CD4-positive, alpha-beta memory T cell (primary cell): ENCODE measurements around the gene CPXM2. TPM values are rescaled to one million over a fixed set of nuclear protein-coding genes. Genes with fewer than 3 reads are reported as not detected.

Experiments
- CTCF ChIA-PET: fragments of 350-600 bp; sonication (Branson Sonifier 250); formaldehyde crosslinking; loops from one replicate; lab custom pipeline; 2021; ENCODE audit warnings: inconsistent platforms; ENCODE audit not compliant: partially characterized antibody; lab: Charles Lee
- POLR2A ChIA-PET: fragments of 350-600 bp; sonication (Branson Sonifier 250); formaldehyde crosslinking; loops from one replicate; lab custom pipeline; 2021; ENCODE audit not compliant: partially characterized antibody; lab: Charles Lee
- DNase-seq, 5 donors: peaks; one replicate each; pipeline versions ENCODE4 v3.0.0 to v3.0.0-alpha.2; 2020 to 2022; ENCODE audit warnings: mixed read lengths in 1 of 5
- H3K27ac ChIP-seq: one replicate; pipeline ENCODE4 v1.7.0; 2013; ENCODE audit warnings: low read depth, low read length
- H3K27me3 ChIP-seq: 2 replicates; pipeline ENCODE4 v1.7.0; 2013; ENCODE audit warnings: mild to moderate bottlenecking, low read length, moderate library complexity; ENCODE audit not compliant: insufficient read depth
- H3K36me3 ChIP-seq: 2 replicates; pipeline ENCODE4 v1.7.0; 2013; ENCODE audit warnings: mild to moderate bottlenecking, low read length, moderate library complexity; ENCODE audit not compliant: insufficient read depth
- H3K4me1 ChIP-seq: 2 replicates; pipeline ENCODE4 v1.7.0; 2013; ENCODE audit warnings: mild to moderate bottlenecking, low read length, moderate library complexity; ENCODE audit not compliant: insufficient read depth
- H3K4me3 ChIP-seq, 2 donors: one replicate each; pipeline ENCODE4 v1.7.0; 2013; ENCODE audit warnings: low read length in 2 of 2, mild to moderate bottlenecking in 1 of 2
- H3K9me3 ChIP-seq, 2 donors: one replicate each; pipeline ENCODE4 v1.7.0; 2013; ENCODE audit warnings: low read length in 2 of 2, control low read depth in 1 of 2; ENCODE audit not compliant: control insufficient read depth in 1 of 2
- H3K27ac Mint-ChIP-seq, 7 donors: one replicate each; pipeline ENCODE4 v1.8.0; 2020 to 2021; ENCODE audit warnings: mixed read lengths in 7 of 7, mild to moderate bottlenecking in 6 of 7, inconsistent platforms in 3 of 7, moderate library complexity in 3 of 7
- H3K27me3 Mint-ChIP-seq, 2 donors: one replicate each; pipeline ENCODE4 v1.8.0; 2020 to 2021; ENCODE audit warnings: mixed read lengths in 2 of 2
- H3K36me3 Mint-ChIP-seq, 2 donors: one replicate each; pipeline ENCODE4 v1.8.0; 2020 to 2021; ENCODE audit warnings: mixed read lengths in 2 of 2, inconsistent platforms in 1 of 2, mild to moderate bottlenecking in 1 of 2
- H3K4me1 Mint-ChIP-seq, 4 donors: one replicate each; pipeline ENCODE4 v1.8.0; 2020 to 2021; ENCODE audit warnings: mixed read lengths in 4 of 4, mild to moderate bottlenecking in 1 of 4
- H3K4me3 Mint-ChIP-seq, 8 donors: one replicate each; pipeline ENCODE4 v1.8.0; 2020 to 2021; ENCODE audit warnings: mixed read lengths in 8 of 8, mild to moderate bottlenecking in 7 of 8, moderate library complexity in 6 of 8, inconsistent platforms in 3 of 8
- H3K9me3 Mint-ChIP-seq, 8 donors: one replicate each; pipeline ENCODE4 v1.8.0; 2020 to 2021; ENCODE audit warnings: mixed read lengths in 8 of 8, mild to moderate bottlenecking in 5 of 8, inconsistent platforms in 3 of 8, moderate library complexity in 1 of 8
- intact Hi-C: fragments of 100-400 bp; cut with micrococcal nuclease; formaldehyde crosslinking; loops from one replicate; pipeline ENCODE4 v1.15.1; 2023
- polyA plus RNA-seq, 2 donors: library from polyadenylated mRNA; unstranded; fragments of 300-500 nt; fragmentation: Illumina TruSeq; gene quantifications; one replicate each; pipeline ENCODE4 v1.2.3, GENCODE V29; 2021
- total RNA-seq, 2 experiments: library from RNA; stranded (reverse); gene quantifications; one replicate each; pipeline ENCODE4 v1.2.3, GENCODE V29; 2021

Gene CPXM2
- total RNA-seq (not detected), polyA plus RNA-seq (not detected)

DNA sequence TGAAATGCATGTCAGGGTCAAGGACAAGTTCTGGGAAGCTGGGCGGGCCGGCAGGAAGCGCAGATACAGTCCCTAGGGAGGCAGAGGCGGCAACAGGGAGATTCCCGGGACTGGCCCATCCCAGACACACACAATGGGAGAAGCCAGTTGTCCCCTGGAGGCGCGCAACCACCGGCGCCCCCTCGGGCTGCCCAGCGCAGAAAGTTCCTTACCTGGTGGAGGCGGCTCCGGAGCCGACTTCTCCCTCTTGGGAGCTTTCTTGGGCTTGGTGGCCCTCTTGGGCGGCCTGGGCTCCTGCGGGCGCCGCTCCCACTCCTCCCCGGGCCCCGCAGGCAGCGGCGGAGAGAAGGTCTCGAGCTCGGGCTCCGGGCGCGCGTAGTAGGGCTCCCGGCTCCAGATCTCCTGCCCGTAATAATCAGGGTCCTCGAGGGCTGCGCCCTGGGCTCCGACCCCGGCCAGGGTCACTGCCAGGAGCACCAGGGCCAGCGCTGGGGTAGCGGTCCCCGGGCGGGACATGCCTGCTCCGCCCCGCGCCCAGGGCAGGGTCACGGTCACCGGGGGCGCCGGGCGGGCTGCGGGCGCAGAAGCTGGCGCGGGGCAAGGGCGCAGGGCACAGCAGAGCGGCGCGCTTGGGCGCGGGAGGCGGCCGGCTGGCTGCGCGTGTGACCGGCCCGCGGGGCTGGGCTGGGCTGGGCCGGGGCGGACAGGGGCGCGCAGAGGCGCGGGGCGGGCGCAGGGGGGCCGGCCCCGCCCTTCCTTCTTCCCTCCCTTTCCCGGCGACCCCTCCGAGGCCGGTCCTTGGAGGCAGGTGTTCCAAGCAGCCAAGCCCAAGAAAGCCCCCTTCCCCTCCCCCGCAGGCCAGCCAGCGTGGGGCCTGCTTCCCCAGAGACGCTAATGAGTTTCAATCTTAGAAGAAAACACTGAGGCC lies at the start of gene CPXM2:
TSS of gene CPXM2 (minus strand) at position 664 of the 928 bp plus-strand sequence. CDS start at position 516, 148 bp downstream.
- H3K27ac Mint-ChIP-seq: no peak within 1 kb of the TSS
- DNase-seq: no peak
- intact Hi-C loops: no loop called here
- H3K27me3 Mint-ChIP-seq: peaks cover 9 to 22% of the 10 kb centered on the region in 2 donors
- H3K27ac ChIP-seq: no peak within 1 kb of the TSS
- H3K4me1 ChIP-seq: no peaks in the 10 kb centered on the region
- peaks cover 0 to 2% (median 0%) of the 10 kb centered on the region in 8 donors for H3K9me3 Mint-ChIP-seq
- H3K27me3 ChIP-seq: no peaks in the 10 kb centered on the region
- CTCF ChIA-PET: no interaction called here
- no peak within 1 kb of the TSS for H3K4me3 Mint-ChIP-seq
- H3K36me3 Mint-ChIP-seq: no peaks in the 10 kb centered on the region
- POLR2A ChIA-PET: no interaction called here
- no peak within 1 kb of the TSS for H3K4me3 ChIP-seq
- peaks cover 0 to 5% (median 0%) of the 10 kb centered on the region in 4 donors for H3K4me1 Mint-ChIP-seq
- H3K9me3 ChIP-seq: no peaks in the 10 kb centered on the region
- H3K36me3 ChIP-seq: no peaks in the 10 kb centered on the region

- no peak for DNase-seq
- H3K27ac ChIP-seq: no peak overlapping the region
- Mint-ChIP-seq H3K27ac (no peak overlapping the region), H3K4me3 (no peak overlapping the region), H3K9me3 (peaks cover 0 to 5% (median 4%) of the 10 kb centered on the region in 8 donors), H3K36me3 (no peaks in the 10 kb centered on the region), H3K27me3 (peaks cover 0 to 8% of the 10 kb centered on the region in 2 donors), H3K4me1 (peaks cover 0 to 6% (median 2%) of the 10 kb centered on the region in 4 donors)
- intact Hi-C loops: no loop called here
- H3K4me3 ChIP-seq: no peak overlapping the region
- H3K27me3 ChIP-seq: no peaks in the 10 kb centered on the region
- no peaks in the 10 kb centered on the region for H3K4me1 ChIP-seq
- ChIA-PET POLR2A (no interaction called here), CTCF (no interaction called here)
- no peaks in the 10 kb centered on the region for H3K9me3 ChIP-seq
- H3K36me3 ChIP-seq: no peaks in the 10 kb centered on the region
These were observed 48.0 kb upstream of the CPXM2 start for GRCh38 chr10:123939591-123939990.

DNA sequence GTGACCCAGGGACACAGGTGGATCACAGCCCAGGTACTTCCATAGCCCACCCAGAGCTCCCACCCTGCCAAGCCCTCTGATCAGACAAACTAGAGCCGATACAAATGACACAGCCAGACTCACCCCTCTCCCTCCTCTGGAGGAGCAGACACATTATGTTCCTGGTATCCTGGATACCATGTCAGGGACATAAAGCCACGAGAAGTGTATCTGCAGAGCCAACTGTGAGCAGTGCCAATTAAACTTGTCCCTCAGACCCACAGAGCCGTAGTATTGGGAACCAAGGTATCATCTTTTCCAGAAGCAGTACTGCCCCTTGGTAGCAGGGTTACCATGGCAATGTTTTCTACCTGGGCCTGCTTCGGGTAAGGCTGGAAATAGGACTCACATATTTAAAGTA lies 47.3 kb upstream of the CPXM2 start:
- H3K36me3 ChIP-seq: no peaks in the 10 kb centered on the region
- H3K36me3 Mint-ChIP-seq: no peaks in the 10 kb centered on the region
- H3K4me1 Mint-ChIP-seq: peaks cover 0 to 6% (median 2%) of the 10 kb centered on the region in 4 donors
- ChIA-PET CTCF (no interaction called here), POLR2A (no interaction called here)
- no peak overlapping the region for H3K4me3 Mint-ChIP-seq
- peaks cover 0 to 6% (median 4%) of the 10 kb centered on the region in 8 donors for H3K9me3 Mint-ChIP-seq
- DNase-seq: no peak
- H3K9me3 ChIP-seq: no peaks in the 10 kb centered on the region
- intact Hi-C loops: no loop called here
- no peaks in the 10 kb centered on the region for H3K4me1 ChIP-seq
- no peaks in the 10 kb centered on the region for H3K27me3 ChIP-seq
- peaks cover 0 to 6% of the 10 kb centered on the region in 2 donors for H3K27me3 Mint-ChIP-seq
- no peak overlapping the region for H3K27ac ChIP-seq
- no peak overlapping the region for H3K27ac Mint-ChIP-seq
- no peak overlapping the region for H3K4me3 ChIP-seq

- no peaks in the 10 kb centered on the region for H3K36me3 Mint-ChIP-seq
- intact Hi-C loops: no loop called here
- H3K27ac Mint-ChIP-seq: no peak overlapping the region
- no peak overlapping the region for H3K4me3 ChIP-seq
- H3K27me3 Mint-ChIP-seq: peaks cover 0 to 6% of the 10 kb centered on the region in 2 donors
- ChIA-PET CTCF (no interaction called here), POLR2A (no interaction called here)
- no peak for DNase-seq
- H3K36me3 ChIP-seq: no peaks in the 10 kb centered on the region
- H3K4me3 Mint-ChIP-seq: no peak overlapping the region
- peaks cover 0 to 12% (median 4%) of the 10 kb centered on the region in 8 donors for H3K9me3 Mint-ChIP-seq
- H3K27ac ChIP-seq: no peak overlapping the region
- H3K27me3 ChIP-seq: no peaks in the 10 kb centered on the region
- H3K9me3 ChIP-seq: no peaks in the 10 kb centered on the region
- no peaks in the 10 kb centered on the region for H3K4me1 ChIP-seq
- H3K4me1 Mint-ChIP-seq: peaks cover 0 to 2% (median under 1%) of the 10 kb centered on the region in 4 donors
These were observed 44.8 kb upstream of the CPXM2 start for GRCh38 chr10:123936426-123936825.

DNA sequence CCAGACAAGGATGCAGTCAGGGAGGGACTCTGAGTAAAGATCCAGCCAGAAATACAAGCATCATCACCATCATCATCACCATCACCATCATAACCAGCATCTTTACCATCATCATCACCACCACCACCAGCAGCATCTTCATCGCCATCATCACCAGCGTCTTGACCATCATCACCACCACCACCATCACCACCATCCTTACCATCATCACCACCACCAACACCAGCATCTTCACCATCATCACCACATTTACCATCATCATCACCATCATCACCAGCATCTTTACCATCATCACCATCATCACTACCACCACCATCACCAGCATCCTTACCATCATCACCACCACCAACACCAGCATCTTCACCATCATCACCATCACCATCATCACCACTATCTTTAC lies 44.1 kb upstream of the CPXM2 start:
- no peaks in the 10 kb centered on the region for H3K36me3 ChIP-seq
- Mint-ChIP-seq H3K36me3 (no peaks in the 10 kb centered on the region), H3K27ac (peak overlapping the region in 1 of 7 donors; percentile 70), H3K9me3 (peaks cover 0 to 20% (median 9%) of the 10 kb centered on the region in 8 donors), H3K27me3 (peaks cover 0 to 6% of the 10 kb centered on the region in 2 donors), H3K4me1 (peaks cover 0 to 2% (median under 1%) of the 10 kb centered on the region in 4 donors), H3K4me3 (no peak overlapping the region)
- no peak overlapping the region for H3K4me3 ChIP-seq
- no peaks in the 10 kb centered on the region for H3K4me1 ChIP-seq
- DNase-seq: no peak
- ChIA-PET CTCF (no interaction called here), POLR2A (no interaction called here)
- intact Hi-C loops: no loop called here
- no peaks in the 10 kb centered on the region for H3K27me3 ChIP-seq
- no peak overlapping the region for H3K27ac ChIP-seq
- H3K9me3 ChIP-seq: no peaks in the 10 kb centered on the region

- no peaks in the 10 kb centered on the region for H3K4me1 ChIP-seq
- peaks cover 0 to 2% (median under 1%) of the 10 kb centered on the region in 4 donors for H3K4me1 Mint-ChIP-seq
- intact Hi-C loops: no loop called here
- H3K9me3 ChIP-seq: no peaks in the 10 kb centered on the region
- no peaks in the 10 kb centered on the region for H3K27me3 ChIP-seq
- no peaks in the 10 kb centered on the region for H3K36me3 Mint-ChIP-seq
- POLR2A ChIA-PET: no interaction called here
- H3K36me3 ChIP-seq: no peaks in the 10 kb centered on the region
- no peak overlapping the region for H3K27ac ChIP-seq
- H3K4me3 Mint-ChIP-seq: peak overlapping the region in 1 of 8 donors; percentile 43
- H3K4me3 ChIP-seq: no peak overlapping the region
- peak overlapping the region in 1 of 7 donors; percentile 33 for H3K27ac Mint-ChIP-seq
- peaks cover 3 to 27% (median 10%) of the 10 kb centered on the region in 8 donors for H3K9me3 Mint-ChIP-seq
- CTCF ChIA-PET: no interaction called here
- H3K27me3 Mint-ChIP-seq: peaks cover 0 to 6% of the 10 kb centered on the region in 2 donors
- no peak for DNase-seq
These were observed 43.2 kb upstream of the CPXM2 start for GRCh38 chr10:123934846-123935245.

GRCh38 chr10:123930340-123931001 lies 38.9 kb upstream of the CPXM2 start:
- Histone ChIP-seq H3K4me1 (no peaks in the 10 kb centered on the region), H3K36me3 (no peaks in the 10 kb centered on the region), H3K4me3 (no peak overlapping the region), H3K27ac (no peak overlapping the region), H3K27me3 (no peaks in the 10 kb centered on the region), H3K9me3 (no peaks in the 10 kb centered on the region)
- peaks cover 0 to 35% (median 16%) of the 10 kb centered on the region in 8 donors for H3K9me3 Mint-ChIP-seq
- H3K4me3 Mint-ChIP-seq: no peak overlapping the region
- intact Hi-C loops: no loop called here
- peaks cover 0 to 8% of the 10 kb centered on the region in 2 donors for H3K27me3 Mint-ChIP-seq
- peaks cover 0 to 5% (median under 1%) of the 10 kb centered on the region in 4 donors for H3K4me1 Mint-ChIP-seq
- no peak overlapping the region for H3K27ac Mint-ChIP-seq
- POLR2A ChIA-PET: no interaction called here
- no peaks in the 10 kb centered on the region for H3K36me3 Mint-ChIP-seq
- CTCF ChIA-PET: no interaction called here
- no peak for DNase-seq
